Neuron (in vitro differentiated cells): ENCODE measurements around the gene RNF213.
A peak's percentile ranks its signal among the peaks of the same experiment; 100 is the strongest.
"Not testable (repeated sequence)": the region's sequence is repeated elsewhere in the genome, so short reads cannot be mapped to it uniquely, and the experiment has no call there.

ENCODE experiments used
- H2AFZ ChIP-seq: one replicate; pipeline ENCODE4 v1.6.1; 2013; ENCODE audit warnings: low read depth, mild to moderate bottlenecking, inconsistent platforms, low read length, moderate library complexity
- H3K27me3 ChIP-seq: one replicate; pipeline ENCODE4 v1.6.1; 2013; ENCODE audit warnings: low read length; ENCODE audit not compliant: insufficient read depth
- H3K36me3 ChIP-seq: one replicate; pipeline ENCODE4 v1.6.1; 2013; ENCODE audit warnings: low read length; ENCODE audit not compliant: insufficient read depth
- H3K4me1 ChIP-seq: one replicate; pipeline ENCODE4 v1.6.1; 2013; ENCODE audit warnings: low read length; ENCODE audit not compliant: insufficient read depth
- H3K4me3 ChIP-seq: 2 replicates; pipeline ENCODE4 v1.5.1; 2013; ENCODE audit warnings: mild to moderate bottlenecking, low read length, moderate library complexity
- H3K9me3 ChIP-seq: one replicate; pipeline ENCODE4 v1.6.1; 2013; ENCODE audit warnings: low read length

Gene RNF213

DNA sequence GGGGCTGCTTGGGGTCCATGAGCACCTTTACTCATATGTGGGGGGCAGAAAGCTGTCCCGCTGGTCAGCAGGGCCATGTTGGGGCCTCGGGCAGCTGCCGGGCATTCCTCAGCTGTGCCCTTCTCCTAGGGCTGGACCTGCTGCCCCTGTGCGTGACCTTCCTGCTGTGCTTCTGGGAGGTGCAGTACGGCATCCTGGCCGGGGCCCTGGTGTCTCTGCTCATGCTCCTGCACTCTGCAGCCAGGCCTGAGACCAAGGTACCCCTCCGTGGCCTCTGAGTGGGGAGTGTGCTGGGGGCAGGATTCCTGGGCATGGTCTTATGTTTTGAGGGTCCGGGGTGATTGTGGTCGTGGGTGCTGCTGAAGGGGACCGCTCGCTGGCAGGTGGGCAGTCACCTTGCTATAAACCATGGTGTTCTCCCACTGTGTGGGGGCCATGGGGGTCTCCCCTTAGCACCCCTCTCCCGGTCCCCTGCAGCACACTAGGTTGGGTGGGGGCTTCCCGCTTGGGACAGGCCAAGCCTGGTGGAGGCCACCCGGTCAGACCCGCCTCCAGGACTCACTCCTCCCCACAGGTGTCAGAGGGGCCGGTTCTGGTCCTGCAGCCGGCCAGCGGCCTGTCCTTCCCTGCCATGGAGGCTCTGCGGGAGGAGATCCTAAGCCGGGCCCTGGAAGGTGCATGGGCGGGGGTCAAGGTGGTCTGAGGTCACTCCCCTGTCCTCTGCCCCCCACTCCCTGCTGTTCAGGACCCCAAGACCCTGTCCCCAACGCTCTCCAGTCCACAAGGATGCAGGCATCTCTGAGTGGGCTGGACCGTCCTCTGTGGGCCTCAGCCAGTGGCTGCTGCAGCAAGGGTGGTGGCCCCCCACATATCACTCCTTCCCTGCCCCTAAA is 12.4 kb upstream of the RNF213 start:
- H2AFZ ChIP-seq: no peak overlapping the region
- H3K27me3 ChIP-seq: no peaks in the 10 kb centered on the region
- peaks cover 20% of the 10 kb centered on the region for H3K36me3 ChIP-seq
- H3K4me3 ChIP-seq: no peak overlapping the region
- no peaks in the 10 kb centered on the region for H3K4me1 ChIP-seq
- H3K9me3 ChIP-seq: no peaks in the 10 kb centered on the region

GRCh38 chr17:80248894-80249710 is 11.6 kb upstream of the RNF213 start:
- Histone ChIP-seq H3K36me3 (peaks cover 16% of the 10 kb centered on the region), H3K9me3 (no peaks in the 10 kb centered on the region), H3K27me3 (no peaks in the 10 kb centered on the region), H2AFZ (no peak overlapping the region), H3K4me3 (no peak overlapping the region), H3K4me1 (no peaks in the 10 kb centered on the region)

GRCh38 chr17:80251966-80252365 is 8.7 kb upstream of the RNF213 start:
- Histone ChIP-seq H2AFZ (no peak overlapping the region), H3K36me3 (peaks cover 5% of the 10 kb centered on the region), H3K27me3 (no peaks in the 10 kb centered on the region), H3K4me1 (no peaks in the 10 kb centered on the region), H3K4me3 (no peak overlapping the region), H3K9me3 (no peaks in the 10 kb centered on the region)

DNA sequence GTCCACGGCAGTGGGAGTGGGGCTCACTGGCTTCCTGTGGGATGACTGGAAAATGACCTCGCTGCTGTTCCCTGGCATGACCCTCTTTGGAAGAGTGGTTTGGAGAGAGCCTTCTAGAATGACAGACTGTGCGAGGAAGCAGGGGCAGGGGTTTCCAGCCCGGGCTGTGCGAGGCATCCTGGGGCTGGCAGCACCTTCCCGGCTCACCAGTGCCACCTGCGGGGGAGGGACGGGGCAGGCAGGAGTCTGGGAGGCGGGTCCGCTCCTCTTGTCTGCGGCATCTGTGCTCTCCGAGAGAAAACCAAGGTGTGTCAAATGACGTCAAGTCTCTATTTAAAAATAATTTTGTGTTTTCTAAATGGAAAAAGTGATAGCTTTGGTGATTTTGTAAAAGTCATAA is 7.8 kb upstream of the RNF213 start:
- no peaks in the 10 kb centered on the region for H3K9me3 ChIP-seq
- no peaks in the 10 kb centered on the region for H3K27me3 ChIP-seq
- H3K4me3 ChIP-seq: no peak overlapping the region
- no peaks in the 10 kb centered on the region for H3K36me3 ChIP-seq
- H3K4me1 ChIP-seq: no peaks in the 10 kb centered on the region
- H2AFZ ChIP-seq: no peak overlapping the region

- no peaks in the 10 kb centered on the region for H3K4me1 ChIP-seq
- no peaks in the 10 kb centered on the region for H3K36me3 ChIP-seq
- H3K4me3 ChIP-seq: no peak overlapping the region
- no peaks in the 10 kb centered on the region for H3K27me3 ChIP-seq
- H2AFZ ChIP-seq: no peak overlapping the region
- H3K9me3 ChIP-seq: no peaks in the 10 kb centered on the region
These were observed 6.8 kb upstream of the RNF213 start for GRCh38 chr17:80253631-80254395.

DNA sequence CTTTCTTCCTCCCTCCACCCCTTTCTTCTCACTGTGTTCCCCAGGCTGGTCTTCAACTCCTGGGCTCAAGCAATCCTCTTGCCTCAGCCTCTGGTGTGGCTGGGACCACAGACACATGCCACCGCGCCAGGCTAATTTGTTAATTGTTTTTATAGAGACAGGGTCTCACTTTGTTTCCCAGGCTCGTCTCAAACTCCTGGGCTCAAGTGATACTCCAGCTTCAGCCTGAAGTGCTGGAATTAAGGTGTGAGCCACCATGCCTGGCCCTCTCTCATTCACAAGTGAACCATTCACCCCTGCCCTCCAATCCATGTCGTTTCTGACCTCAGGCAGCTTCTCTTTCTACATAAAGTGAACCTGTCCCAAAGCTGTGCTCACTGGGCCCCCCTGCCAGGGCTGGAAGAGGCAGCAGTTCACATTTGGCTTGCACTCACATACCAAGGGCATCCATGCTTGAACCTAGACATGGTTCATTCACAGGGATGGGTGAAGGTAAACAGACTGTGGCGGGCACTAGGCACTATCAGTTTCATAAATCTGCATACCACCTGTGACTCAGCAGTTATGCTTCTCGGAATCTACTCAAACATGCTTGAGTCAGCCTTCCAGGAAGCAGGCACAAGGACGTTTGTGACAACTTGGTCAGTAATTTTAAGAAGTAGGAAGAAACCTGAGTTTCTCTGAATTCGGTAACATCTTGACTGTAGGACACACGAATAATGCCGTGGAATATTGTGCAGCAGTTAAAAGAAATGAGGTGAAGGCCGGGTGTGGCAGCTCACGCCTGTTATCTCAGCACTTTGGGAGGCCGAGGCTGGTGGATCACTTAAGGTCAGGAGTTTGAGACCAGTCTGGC is 6.0 kb upstream of the RNF213 start:
- Histone ChIP-seq H3K4me3 (no peak overlapping the region), H3K36me3 (no peaks in the 10 kb centered on the region), H2AFZ (no peak overlapping the region), H3K27me3 (no peaks in the 10 kb centered on the region), H3K9me3 (no peaks in the 10 kb centered on the region), H3K4me1 (no peaks in the 10 kb centered on the region)

DNA sequence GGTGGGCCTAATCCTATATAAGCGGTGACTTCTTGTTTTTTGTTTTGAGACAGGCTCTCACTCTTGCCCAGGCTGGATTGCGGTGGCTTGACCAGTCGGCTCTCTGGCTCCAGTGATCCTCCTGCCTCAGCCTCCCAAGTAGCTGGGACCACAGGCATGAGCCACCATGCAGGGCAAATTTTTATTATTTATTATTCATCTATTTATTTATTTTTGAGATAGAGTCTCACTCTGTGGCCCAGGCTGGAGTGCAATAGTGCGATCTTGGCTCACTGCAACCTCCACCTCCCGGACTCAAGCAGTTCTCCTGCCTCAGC is 4.7 kb upstream of the RNF213 start:
- H3K27me3 ChIP-seq: no peaks in the 10 kb centered on the region

DNA sequence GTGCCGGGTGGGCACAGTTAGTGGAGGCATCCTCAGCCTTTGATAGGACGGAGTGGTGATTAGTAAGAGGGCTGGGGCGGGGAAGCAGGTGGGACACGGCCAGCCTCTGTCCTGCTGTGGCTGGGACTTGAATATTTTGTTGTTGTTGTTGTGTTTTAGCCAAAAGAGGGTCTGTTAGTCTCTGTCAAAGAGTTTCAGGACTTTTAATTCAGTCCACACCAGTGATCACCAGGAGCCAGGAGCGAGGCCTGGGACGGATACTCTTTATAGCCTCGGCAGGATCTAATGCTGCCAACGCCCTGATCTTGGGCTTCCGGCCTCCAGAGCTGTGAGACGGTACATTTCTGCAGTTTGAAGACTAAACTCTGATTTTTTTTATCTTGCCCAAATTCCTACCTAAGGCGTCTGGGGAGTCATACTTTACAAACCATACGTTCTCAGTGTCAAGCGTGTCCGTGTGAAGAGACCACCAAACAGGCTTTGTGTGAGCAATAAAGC is 2.9 kb upstream of the RNF213 start:
- Histone ChIP-seq H3K27me3 (no peaks in the 10 kb centered on the region), H3K4me3 (no peak overlapping the region), H3K36me3 (no peaks in the 10 kb centered on the region), H3K4me1 (peaks cover 16% of the 10 kb centered on the region), H3K9me3 (no peaks in the 10 kb centered on the region), H2AFZ (no peak overlapping the region)

More for the DNA sequence above, 4.7 kb upstream of the RNF213 start:
- Histone ChIP-seq H3K4me1 (no peaks in the 10 kb centered on the region), H2AFZ (no peak overlapping the region), H3K4me3 (no peak overlapping the region), H3K36me3 (no peaks in the 10 kb centered on the region), H3K9me3 (no peaks in the 10 kb centered on the region)

DNA sequence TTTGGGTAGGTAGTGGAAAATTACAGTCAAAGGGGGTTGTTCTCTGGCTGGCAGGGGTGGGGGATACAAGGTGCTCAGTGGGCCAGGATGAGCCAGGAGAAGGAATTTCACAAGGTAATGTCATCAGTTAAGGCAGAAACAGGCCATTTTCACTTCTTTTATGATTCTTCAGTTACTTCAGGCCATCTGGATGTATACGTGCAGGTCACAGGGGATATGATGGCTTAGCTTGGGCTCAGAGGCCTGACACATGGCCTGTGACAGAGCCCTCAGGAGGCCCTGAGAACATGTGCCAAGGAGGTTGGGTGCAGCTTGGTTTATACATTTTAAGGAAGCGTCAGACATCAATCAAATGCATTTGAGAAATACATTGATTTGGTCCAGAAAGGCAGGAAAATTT is 2.4 kb upstream of the RNF213 start:
- not testable (repeated sequence) for H3K9me3 ChIP-seq, H2AFZ ChIP-seq, H3K27me3 ChIP-seq, H3K4me3 ChIP-seq, H3K36me3 ChIP-seq
- peaks cover 18% of the 10 kb centered on the region for H3K4me1 ChIP-seq

DNA sequence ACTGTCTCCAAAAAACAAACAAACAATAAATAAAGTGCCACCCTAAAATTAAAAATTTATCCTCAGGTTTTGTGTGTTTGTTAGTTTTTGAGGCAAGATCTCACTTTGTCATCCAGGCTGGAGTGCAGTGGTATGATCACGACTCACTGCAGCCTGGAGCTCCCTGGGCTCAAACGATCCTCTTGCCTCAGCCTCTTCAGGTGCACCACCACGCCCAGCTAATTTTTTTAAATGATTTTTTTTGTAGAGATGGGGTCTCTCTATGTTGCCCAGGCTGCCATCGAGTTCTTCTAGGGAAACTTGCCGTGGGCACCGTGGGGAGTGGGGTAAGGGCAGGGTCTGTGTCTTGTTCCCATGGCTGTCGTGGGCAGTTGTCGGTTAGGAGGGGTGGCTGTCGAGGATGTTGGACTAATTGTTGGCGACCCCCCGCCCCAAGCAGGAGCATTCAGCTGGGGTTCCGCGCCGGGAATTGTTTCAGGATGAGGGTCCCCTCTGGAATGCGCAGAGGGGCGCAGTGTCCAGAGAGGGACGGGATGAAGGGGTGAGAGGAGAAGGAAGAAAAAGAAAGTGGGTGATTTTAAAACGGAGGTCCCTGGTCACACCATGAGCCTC is 1.1 kb upstream of the RNF213 start:
- no peaks in the 10 kb centered on the region for H3K27me3 ChIP-seq
- no peaks in the 10 kb centered on the region for H3K9me3 ChIP-seq
- H2AFZ ChIP-seq: no peak overlapping the region
- peaks cover 20% of the 10 kb centered on the region for H3K4me1 ChIP-seq
- no peaks in the 10 kb centered on the region for H3K36me3 ChIP-seq
- peak overlapping the region; percentile 43 for H3K4me3 ChIP-seq

DNA sequence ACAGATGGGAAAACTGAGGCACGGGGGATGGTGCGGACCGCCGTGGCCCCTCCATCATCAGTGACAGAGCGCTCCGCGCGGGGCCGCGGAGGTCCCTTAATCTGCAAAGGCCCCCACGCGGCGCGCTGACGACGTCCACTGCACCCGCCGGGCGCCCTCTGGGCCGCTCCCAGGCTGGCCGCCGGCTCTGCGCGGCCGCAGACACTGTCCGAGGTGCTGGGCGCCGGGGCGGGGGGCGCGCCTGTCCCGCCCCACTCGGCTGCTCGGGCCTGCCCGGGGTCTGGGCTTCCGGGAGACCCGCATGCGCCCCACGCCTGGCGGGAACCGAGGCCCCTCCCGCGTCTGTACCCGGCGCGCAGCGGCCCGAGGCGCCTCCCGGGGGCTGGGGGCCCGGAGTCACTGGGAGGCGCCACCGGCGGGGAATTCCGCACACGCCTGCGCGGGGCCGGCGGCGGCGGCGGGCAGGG is 550 bp upstream of the RNF213 start:
- Histone ChIP-seq H2AFZ (no peak overlapping the region), H3K9me3 (no peaks in the 10 kb centered on the region), H3K4me3 (peak overlapping the region; percentile 43), H3K4me1 (peaks cover 20% of the 10 kb centered on the region), H3K27me3 (no peaks in the 10 kb centered on the region), H3K36me3 (no peaks in the 10 kb centered on the region)
